Parathyroid adenoma (tissue), 2 donors: ENCODE measurements around the gene CAP2.
A peak's percentile ranks its signal among the peaks of the same experiment; 100 is the strongest.

Experiments used
- H2AFZ ChIP-seq: fragments of 300-600 bp; sonication (generic); one replicate; pipeline ENCODE4 v1.7.0; 2017; ENCODE audit warnings: antibody characterized with exemption, mild to moderate bottlenecking
- H3K27ac ChIP-seq: fragments of 300-600 bp; sonication (generic); one replicate; pipeline ENCODE4 v1.7.0; 2017
- H3K27me3 ChIP-seq: fragments of 300-600 bp; sonication (generic); one replicate; pipeline ENCODE4 v1.7.0; 2017; ENCODE audit warnings: low read length; ENCODE audit not compliant: control insufficient read depth, insufficient read depth
- H3K36me3 ChIP-seq: fragments of 300-600 bp; sonication (generic); one replicate; pipeline ENCODE4 v1.7.0; 2017; ENCODE audit warnings: low read length; ENCODE audit not compliant: control insufficient read depth, insufficient read depth
- H3K4me1 ChIP-seq: fragments of 300-600 bp; sonication (generic); one replicate; pipeline ENCODE4 v1.7.0; 2017; ENCODE audit warnings: control low read depth
- H3K4me2 ChIP-seq: fragments of 300-600 bp; sonication (generic); one replicate; pipeline ENCODE4 v1.7.0; 2017; ENCODE audit warnings: low read length
- H3K4me3 ChIP-seq: fragments of 300-600 bp; sonication (generic); one replicate; pipeline ENCODE4 v1.7.0; 2017; ENCODE audit warnings: low read depth, low read length
- H3K79me2 ChIP-seq: fragments of 300-600 bp; sonication (generic); one replicate; pipeline ENCODE4 v1.7.0; 2017; ENCODE audit warnings: control low read depth
- H3K9ac ChIP-seq: fragments of 300-600 bp; sonication (generic); one replicate; pipeline ENCODE4 v1.7.0; 2017; ENCODE audit warnings: mild to moderate bottlenecking
- H3K9me3 ChIP-seq: fragments of 300-600 bp; sonication (generic); one replicate; pipeline ENCODE4 v1.7.0; 2017; ENCODE audit warnings: low read length; ENCODE audit not compliant: control insufficient read depth
- TF ChIP-seq, protein P1 (sequence below): fragments of 300-600 bp; sonication (generic); IDR thresholded peaks from one replicate; pipeline ENCODE4 v1.7.0; 2017; ENCODE audit warnings: antibody characterized with exemption, mild to moderate bottlenecking
- donor health status: primary hyperparathyroidism.

CAP2 gene

DNA sequence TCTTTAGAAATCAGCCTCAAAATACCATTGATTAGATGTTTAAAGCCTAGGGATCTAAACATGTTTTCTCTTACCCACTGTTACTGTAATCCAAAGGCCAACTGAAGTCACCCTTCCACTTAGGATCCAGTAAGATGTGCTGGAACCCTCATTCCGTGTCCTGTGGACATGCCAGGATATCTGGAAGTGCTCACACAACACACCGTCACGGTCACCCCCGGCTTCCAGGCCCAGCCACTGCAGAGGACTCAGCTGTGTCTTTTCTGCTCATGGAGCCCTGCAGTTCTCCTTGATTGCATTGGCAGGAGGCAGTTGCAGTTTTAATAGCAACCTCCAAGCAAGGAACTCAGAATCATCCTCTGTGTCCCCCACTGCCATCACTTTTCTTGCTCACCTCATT, 93.3 kb downstream of the CAP2 start:
- no peaks in the 10 kb centered on the region for H3K27me3 ChIP-seq
- H3K27ac ChIP-seq = no peak overlapping the region
- H3K4me2 ChIP-seq = no peak overlapping the region
- TF ChIP-seq, protein P1, sequence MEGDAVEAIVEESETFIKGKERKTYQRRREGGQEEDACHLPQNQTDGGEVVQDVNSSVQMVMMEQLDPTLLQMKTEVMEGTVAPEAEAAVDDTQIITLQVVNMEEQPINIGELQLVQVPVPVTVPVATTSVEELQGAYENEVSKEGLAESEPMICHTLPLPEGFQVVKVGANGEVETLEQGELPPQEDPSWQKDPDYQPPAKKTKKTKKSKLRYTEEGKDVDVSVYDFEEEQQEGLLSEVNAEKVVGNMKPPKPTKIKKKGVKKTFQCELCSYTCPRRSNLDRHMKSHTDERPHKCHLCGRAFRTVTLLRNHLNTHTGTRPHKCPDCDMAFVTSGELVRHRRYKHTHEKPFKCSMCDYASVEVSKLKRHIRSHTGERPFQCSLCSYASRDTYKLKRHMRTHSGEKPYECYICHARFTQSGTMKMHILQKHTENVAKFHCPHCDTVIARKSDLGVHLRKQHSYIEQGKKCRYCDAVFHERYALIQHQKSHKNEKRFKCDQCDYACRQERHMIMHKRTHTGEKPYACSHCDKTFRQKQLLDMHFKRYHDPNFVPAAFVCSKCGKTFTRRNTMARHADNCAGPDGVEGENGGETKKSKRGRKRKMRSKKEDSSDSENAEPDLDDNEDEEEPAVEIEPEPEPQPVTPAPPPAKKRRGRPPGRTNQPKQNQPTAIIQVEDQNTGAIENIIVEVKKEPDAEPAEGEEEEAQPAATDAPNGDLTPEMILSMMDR = no peak
- H3K79me2 ChIP-seq = no peaks in the 10 kb centered on the region
- H3K9me3 ChIP-seq = no peaks in the 10 kb centered on the region
- H2AFZ ChIP-seq = no peak overlapping the region
- no peaks in the 10 kb centered on the region for H3K36me3 ChIP-seq
- H3K4me3 ChIP-seq = no peak overlapping the region
- no peak overlapping the region for H3K9ac ChIP-seq
- peaks cover 24% of the 10 kb centered on the region for H3K4me1 ChIP-seq

DNA sequence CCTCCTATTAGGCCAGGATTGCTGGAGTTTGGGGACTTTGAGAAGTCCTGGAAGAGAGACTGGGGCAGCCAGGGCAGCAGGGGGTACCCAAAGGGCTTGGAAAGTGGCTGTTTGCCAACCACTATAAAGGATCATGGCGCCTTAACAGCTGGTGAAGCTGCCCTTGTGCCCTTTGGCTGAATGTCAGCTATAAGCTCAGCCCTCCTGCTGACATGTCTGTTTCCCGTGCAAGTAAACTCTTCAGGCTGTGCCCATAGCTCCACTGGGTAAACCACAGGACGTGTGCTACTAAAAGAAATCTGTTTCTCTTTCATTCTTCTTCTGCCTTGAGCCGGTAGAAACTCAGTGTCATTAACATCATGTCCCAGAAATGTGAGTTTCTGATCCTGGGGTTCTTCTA, 97.3 kb downstream of the CAP2 start:
- Histone ChIP-seq H3K4me3 (no peak overlapping the region), H3K27me3 (no peaks in the 10 kb centered on the region), H3K27ac (peak overlapping the region; percentile 91), H2AFZ (peak overlapping the region; percentile 19), H3K9me3 (no peaks in the 10 kb centered on the region), H3K9ac (no peak overlapping the region), H3K4me1 (peaks cover 26% of the 10 kb centered on the region), H3K36me3 (no peaks in the 10 kb centered on the region), H3K79me2 (no peaks in the 10 kb centered on the region), H3K4me2 (no peak overlapping the region)
- TF ChIP-seq, protein P1 = no peak

DNA sequence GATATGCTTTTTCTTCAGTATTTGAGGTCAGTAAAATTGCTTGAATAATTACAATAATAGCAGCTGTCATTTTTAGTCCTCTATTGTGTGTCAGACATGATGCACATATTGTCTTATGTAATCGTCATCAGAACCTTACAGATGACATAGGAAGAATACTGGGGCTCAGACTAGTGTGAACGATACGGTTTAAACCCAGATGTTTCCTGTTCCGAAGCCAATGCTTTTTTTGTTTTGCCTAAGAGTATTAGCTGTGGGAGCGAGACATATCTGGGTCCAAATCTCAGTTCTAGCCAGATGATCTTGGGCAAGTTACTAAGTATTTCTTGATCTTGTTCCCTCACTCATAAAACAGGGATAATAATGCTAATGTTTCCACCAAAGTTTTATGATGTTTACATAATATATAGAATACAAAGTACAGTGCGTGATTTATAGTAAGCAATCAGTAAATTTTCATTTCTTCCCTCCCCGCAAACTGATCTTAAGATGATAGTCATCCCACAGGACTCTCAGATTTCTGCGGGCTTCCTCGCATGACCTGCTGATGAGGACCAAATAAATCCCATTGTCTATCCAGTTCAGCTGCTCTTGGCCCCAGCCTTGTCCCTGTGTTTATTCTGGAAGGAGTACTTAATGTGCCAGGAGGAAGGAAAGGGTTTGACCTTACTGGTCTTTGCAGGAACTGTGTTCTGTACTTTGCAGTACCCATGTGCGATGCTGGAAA, 98.2 kb downstream of the CAP2 start:
- H3K4me3 ChIP-seq = peak overlapping the region; percentile 8
- H3K36me3 ChIP-seq = no peaks in the 10 kb centered on the region
- H3K27me3 ChIP-seq = no peaks in the 10 kb centered on the region
- TF ChIP-seq, protein P1 = no peak
- no peaks in the 10 kb centered on the region for H3K79me2 ChIP-seq
- peak overlapping the region; percentile 19 for H2AFZ ChIP-seq
- H3K9ac ChIP-seq = no peak overlapping the region
- peak overlapping the region; percentile 91 for H3K27ac ChIP-seq
- H3K4me2 ChIP-seq = peak overlapping the region; percentile 39
- no peaks in the 10 kb centered on the region for H3K9me3 ChIP-seq
- H3K4me1 ChIP-seq = peaks cover 25% of the 10 kb centered on the region

DNA sequence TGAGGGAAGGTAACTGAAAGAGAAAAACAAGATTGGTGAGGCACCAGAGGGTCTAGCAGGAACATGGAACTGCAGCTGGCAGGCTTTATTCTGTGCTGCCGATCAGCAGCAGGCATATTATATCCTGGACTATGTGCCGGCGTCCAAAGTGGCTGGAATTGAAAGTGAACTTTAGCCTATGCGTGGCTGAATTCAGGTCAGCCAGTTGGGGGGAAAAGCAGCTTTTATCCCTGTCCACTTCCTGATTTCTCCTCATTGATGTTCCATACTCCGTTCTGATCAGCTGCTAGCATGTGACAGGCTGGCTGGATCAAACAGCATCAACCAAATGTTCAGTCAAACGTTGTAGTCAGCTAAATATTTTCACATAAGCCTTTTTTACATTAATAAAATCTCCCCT, 99.0 kb downstream of the CAP2 start:
- Histone ChIP-seq H3K36me3 (no peaks in the 10 kb centered on the region), H3K27me3 (no peaks in the 10 kb centered on the region), H3K79me2 (no peaks in the 10 kb centered on the region), H2AFZ (peak overlapping the region; percentile 35), H3K9ac (no peak overlapping the region), H3K27ac (peak overlapping the region; percentile 91), H3K4me2 (peak overlapping the region; percentile 39), H3K4me3 (peak overlapping the region; percentile 8), H3K4me1 (peaks cover 25% of the 10 kb centered on the region), H3K9me3 (no peaks in the 10 kb centered on the region)
- TF ChIP-seq, protein P1 = no peak

DNA sequence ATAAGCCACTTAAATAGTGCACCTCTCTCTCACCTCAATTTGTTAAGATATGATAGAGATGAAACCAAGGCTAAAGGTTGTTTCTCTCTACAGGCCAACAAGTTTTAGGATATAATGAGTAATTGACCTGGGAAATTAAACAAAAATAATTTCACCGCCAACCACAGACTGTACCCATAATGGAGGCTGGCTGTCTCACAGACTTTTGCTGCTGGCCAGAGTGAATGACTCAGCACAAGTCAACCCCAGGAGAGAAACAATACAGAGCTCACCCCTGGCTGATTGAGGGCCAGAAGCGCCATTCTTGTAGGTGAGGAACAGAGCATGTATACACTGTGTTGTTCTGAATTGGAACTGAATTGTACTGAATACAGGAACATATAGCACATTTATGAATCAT, 99.9 kb downstream of the CAP2 start:
- H3K4me2 ChIP-seq = no peak overlapping the region
- H3K27ac ChIP-seq = peak overlapping the region; percentile 91
- H3K9me3 ChIP-seq = no peaks in the 10 kb centered on the region
- peak overlapping the region; percentile 29 for H2AFZ ChIP-seq
- no peaks in the 10 kb centered on the region for H3K79me2 ChIP-seq
- no peak overlapping the region for H3K4me3 ChIP-seq
- no peak overlapping the region for H3K9ac ChIP-seq
- no peaks in the 10 kb centered on the region for H3K27me3 ChIP-seq
- peaks cover 25% of the 10 kb centered on the region for H3K4me1 ChIP-seq
- H3K36me3 ChIP-seq = no peaks in the 10 kb centered on the region
- TF ChIP-seq, protein P1 = no peak
